Stimulated activated CD8-positive, alpha-beta memory T cell treated with anti-CD3 and anti-CD28 coated beads, Interleukin-15, amount 100 ng/mL, for 4 hours (primary cell): ENCODE measurements around the gene TRIM65.
"Not testable (repeated sequence)": the region's sequence is repeated elsewhere in the genome, so short reads cannot be mapped to it uniquely, and the experiment has no call there.

ENCODE experiments used
- DNase-seq, 2 donors: peaks; one replicate each; pipeline ENCODE4 v3.0.0-alpha.2; 2020; ENCODE audit warnings: low read depth in 2 of 2

Gene TRIM65

DNA sequence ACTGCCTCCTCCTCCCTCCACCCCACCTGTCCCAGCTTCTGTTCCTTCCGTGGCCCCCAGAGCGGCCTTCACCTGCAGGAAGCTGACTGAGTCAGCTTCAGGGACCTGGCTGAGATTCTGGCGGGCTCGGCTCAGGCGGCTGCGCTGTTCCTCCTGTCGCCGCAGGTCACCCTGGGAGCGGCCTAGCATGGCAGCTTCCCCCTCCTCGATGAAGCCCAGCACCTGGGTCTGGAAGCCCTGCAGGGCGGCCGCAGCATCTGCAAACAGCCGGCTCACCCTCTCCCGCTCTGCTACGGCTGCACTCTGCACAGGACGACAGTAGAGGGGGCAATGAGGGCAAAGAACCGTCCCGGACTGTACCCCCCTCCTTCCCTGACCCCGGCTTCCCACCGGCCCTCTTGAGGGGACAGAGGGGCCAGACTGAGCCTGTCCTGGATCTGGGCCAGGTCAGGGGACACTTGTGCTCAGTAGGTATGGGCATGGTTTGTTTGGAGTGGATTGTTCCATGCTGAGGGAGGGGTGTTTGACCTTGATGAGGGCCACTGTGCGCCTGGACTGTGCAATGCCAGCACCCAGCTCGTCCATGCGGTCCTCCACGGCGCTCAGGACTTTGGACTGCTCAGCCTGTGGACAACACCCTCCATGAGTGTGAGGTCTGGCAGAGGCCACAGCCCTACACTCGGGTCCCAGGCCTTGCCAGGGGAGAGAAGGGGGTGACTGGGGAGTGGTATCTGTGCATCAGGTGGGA, 20.4 kb downstream of the TRIM65 start:
- peak; percentile 40 to 65 for DNase-seq

DNA sequence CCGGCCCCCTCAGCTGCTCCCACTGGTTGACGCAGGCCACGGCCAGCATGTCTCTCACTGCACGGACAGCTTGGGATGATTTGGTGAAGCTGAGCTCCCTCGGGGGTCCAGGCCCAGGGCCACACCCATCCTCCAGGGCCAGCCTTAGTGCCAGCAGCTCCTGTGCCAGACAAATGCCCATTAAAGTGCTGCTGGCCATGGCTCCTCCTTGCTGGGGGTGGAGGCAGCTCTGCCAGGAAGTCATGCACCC, 20.9 kb downstream of the TRIM65 start:
- DNase-seq: no peak

DNA sequence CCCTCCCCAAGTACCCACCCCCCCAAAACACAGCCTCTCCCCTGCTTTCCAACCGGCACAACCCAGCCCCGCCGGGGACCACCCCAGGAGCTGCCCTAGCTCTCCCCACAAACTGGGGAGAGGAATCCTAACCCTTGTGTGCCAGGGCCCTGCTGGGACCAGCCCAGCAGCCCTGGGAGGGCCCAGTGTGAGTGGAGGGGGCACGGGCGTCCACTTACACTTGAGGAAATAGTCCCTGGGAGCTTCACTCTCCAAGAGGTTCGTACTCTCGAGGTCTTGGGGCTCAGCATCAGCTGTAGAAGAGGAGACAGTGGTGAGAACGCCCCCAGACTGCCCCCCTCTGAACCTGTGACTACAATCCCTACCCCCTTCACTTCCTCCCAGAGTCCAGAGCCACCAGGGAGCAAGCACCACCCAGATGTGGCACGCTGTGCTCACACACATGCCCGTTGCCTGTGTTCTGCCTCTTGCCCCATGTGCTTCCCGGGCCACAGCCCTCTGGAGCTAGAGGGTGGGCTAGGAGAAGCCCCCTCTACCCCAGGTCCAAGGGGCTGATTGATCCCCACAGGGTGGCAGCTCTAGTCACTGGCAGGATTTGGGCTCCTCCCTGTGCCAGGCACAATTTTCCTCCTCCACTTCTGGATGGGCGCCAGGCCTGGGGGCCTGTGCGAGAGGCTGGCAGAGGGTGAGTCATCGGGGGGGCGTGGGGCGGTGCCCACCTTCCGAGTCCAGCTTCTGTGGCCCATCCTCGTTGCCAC, 21.4 kb downstream of the TRIM65 start:
- DNase-seq: no peak

DNA sequence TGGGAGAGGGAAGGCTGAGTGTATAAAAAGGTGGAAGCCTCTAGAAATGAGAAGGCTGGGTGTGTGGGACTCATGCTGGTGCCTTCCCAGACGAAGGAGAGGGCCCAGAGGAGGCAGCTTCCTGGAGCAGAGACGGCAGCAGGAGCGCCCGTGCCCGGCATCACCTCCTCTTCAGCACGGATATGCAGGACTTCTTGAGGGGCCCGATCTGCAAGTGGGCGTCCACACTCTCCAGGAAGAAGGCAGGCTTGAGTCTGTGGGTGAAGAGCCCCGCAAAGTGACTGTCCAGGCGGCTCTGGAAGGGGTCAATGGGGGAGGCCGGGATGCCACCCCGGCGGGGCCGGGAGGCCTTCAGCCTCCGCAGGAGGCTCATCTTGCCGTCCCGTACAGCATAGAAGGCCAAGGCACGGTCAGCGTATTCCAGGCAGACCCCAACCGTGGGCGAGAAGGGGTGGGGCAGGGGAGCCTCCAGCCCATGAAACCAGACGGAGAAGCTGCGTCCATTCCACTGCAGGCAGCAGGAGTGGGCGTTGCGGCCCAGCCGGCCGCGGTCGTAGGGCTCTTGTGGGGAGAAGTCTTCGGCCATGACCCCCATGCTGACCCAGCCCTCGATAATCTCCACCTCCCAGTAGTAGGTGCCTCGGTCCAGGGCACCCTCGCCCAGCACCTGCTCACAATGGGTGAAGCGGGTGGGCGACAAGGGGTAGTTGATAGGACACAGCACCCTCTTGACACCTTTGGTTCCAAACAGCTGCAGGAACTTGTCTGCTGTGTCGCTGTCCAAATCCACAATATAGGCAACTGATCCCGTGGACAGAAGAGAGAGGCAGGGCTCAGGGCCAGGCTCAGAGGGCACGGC, 22.2 kb downstream of the TRIM65 start:
- DNase-seq: no peak

DNA sequence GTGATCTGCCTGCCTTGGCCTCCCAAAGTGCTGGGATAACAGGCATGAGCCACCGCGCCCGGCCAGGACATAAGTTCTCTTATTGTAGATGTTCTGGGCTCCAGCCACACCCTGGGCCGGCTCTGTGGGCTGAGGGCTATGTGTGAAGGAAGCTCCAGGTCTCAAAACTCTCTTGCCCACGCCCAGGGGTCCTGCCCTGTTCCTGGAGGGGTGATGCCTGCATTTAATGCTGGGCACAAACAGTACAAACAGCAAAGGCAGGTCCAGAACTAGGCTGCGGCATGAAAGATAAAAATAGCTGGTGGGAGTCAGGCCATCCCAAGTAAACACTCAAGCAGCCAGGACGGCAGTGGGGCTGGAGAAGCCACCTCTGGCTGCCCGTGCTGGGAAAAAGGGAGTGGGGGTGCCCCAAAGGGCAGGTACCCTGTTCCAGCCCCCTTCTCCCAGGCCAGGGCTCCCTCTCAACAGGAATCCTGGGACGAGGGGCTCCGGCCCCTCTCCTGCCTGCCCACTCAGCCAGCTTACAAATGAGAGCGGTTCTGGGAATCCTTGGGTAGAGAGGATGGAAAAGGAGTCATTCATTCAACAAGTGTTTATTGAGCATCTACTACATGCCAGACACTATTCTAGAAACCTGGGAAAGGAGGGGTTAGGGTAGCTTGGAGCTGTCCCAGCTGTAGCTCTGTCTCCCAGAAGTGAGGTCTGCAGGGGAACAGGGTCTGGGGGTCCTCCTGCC, 23.0 kb downstream of the TRIM65 start:
- DNase-seq: no peak

DNA sequence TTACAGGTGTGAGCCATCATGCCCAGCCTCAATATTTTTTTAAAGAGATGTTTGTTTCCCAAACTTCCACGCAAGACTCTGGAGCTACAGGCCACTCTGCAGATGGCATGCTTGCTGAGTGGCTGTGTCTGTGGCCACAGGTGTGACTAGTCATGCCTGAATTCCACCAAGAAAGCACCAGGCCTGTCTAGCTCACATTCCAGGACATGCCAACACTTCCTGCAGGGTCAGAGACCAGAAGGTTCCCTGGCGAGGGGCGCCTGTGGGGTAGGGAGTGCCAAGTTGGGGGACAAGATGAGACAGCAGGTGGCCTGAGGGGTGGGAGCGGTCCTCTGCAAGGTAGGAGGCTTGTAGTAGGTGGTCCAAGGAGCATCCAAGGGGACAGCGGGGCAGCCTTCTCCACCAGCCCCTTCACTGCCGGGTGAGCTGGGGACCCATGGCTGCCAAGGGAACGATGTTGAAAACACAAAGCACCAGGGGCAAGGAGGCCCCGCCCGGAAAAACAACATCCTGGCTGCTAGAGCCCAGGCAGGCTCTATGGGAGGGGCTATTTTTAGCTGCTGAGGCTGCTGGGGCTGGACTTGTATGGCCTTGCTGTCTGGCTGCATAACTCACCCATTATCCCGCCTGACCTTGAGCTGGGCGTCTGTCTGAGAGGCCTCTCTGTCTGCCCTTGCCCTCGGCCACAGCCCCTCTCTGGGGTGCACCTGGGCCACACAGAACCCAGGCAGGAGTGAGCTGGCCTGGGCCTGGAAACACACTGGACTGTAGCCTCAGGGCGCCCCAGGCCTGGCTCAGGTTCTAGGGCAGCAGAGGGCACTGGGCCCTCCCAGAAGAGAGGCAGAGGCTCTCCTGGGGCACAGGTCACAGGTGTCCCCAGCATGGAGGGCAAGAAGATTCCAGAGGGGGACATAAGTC, 24.1 kb downstream of the TRIM65 start:
- DNase-seq: no peak

DNA sequence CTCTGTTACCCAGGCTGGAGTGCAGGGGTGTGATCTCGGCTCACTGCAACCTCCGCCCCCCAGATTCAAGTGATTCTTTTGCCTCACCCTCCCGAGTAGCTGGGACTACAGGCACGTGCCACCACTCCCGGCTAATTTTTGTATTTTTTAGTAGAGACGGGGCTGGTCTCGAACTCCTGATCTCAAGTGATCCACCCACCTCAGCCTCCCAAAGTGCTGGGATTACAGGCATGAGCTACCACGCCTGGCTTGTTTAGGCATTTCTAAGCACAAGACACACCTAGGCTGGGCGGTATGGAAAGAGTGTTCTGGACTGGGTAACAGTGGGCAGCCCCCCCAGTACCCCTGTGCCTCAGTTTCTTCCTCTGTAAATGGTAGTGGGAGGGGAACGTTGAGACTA, 26.5 kb downstream of the TRIM65 start:
- DNase-seq: not testable (repeated sequence)

DNA sequence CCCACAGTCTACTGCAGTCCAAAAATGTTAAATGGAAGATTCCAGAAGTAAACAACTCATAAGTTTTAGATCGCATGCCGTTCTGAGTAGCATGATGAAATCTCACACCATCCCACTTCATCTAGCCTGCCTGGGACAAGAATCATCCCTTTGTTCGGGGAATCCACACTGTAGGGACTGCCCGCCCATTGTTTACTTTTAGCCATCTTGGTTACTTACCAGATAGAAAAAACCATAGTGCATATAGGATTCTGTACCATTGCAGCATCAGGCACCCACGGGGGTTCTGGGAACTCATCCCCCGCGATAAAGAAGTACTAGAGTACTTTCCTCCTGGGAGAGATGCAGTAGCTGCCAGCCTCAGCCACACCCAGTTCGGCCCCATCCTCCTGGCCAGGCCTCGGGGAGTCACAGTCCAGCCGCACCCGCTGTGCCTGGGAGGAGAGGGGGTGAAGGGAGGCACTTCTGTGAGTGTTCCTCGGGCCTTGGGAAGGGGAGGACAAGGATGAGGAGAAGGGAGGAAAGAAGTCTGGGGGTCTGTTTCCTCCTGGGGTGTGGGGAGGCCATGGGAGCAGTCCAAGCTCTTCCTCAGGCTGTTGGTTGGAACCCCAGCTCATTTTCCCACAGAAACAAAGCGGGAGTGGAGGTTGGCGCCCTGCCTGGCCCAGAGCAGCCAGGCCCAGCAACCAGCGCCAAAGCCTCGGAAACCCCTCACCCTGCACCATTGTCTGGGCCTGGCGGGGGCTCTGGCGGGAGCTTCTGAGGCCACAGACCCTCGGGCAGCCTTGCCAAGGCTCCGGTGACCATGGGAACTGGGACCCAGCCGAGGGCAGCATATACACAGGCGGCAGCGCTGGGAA, 27.2 kb downstream of the TRIM65 start:
- no peak for DNase-seq

DNA sequence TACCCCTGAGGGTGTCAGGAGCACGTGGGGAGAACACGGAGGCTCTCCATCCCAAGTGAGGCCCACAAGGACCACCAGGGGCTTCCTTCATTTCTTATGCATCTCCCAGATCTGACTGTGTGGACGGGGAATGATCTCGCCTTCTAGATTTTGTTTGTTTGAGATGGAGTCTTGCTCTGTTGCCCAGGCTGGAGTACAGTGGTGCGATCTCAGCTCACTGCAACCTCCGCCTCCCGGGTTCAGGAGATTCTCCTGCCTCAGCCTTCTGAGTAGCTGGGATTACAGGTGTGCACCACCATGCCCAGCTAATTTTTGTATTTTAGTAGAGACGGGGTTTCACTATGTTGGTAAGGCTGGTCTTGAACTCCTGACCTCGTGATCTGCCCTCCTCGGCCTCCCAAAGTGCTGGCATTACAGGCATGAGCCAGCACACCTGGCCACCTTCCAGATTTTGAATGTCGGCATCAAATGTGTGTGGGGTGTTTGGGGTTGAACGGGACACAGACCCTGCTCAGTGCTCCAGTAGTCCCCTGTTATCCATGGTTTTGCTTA, 27.9 kb downstream of the TRIM65 start:
- DNase-seq: not testable (repeated sequence)

DNA sequence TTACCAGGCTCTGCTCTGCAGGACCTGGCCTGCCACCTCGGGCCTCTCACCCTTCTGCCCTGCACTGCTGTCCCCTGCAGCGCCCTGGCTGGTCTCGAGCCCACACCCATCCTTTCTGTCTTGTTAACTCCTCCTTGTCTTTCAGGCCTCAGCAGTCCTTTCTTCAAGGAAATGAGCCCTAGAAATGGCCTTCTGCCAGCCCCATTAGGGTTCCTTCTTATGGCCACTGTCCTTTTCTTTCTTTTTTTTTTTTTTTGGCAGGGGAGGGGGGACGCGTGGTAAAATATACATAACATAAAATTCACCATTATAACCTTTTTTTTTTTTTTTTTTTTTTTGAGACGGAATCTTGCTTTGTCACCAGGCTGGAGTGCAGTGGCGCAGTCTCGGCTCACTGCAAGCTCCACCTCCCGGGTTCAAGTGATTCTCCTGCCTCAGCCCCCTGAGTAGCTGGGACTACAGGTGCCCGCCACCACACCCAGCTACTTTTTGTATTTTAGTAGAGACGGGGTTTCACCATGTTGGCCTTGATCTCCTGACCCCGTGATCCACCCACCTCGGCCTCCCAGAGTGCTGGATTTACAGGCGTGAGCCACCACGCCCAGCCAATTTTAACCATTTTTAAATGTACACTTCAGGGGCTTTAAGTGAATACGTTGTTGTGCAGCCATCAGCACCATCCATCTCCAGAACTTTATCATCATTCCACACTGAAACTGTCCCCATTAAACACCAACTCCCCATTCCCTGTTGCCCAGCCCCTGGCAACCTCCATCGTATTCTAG, 31.2 kb downstream of the TRIM65 start:
- DNase-seq: not testable (repeated sequence)

DNA sequence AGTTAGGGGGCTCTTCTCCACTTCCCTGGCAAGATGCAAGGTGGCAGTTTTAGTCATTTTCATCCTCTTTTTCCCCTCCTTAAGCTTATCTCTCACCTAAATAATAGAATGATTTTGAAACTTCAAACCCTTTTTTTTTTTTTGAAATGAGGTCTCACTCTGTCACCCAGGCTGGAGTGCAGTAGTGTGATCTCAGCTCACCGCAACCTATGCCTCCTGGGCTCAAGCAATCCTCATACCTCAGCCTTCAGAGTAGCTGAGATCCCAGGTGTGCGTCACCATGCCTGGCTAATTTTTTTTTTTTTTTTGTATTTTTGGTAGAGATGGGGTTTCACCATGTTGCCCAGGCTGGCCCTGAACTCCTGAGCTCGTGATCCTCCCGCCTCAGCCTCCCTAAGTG, 31.9 kb downstream of the TRIM65 start:
- not testable (repeated sequence) for DNase-seq

DNA sequence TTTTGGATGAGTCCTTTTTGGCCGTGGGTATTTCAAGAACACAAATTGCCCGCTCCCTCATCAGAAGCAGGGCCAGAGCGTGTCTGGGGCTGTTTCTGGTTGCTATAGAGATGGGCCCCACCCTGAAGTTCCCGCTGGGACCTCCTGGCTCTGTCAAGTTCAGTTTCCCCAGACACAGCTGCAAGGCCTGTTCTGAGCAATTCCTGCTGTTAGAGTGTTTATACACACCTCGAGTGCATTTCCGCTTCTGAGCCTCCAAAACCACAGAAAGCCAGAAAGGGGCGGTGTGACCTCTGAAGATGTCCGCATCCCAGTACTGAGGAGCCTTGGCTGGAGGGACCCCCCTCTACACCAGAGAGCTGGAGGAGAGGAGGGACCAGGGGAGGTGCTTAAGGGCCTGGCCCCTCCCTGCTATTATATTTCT, 32.3 kb downstream of the TRIM65 start:
- no peak for DNase-seq

DNA sequence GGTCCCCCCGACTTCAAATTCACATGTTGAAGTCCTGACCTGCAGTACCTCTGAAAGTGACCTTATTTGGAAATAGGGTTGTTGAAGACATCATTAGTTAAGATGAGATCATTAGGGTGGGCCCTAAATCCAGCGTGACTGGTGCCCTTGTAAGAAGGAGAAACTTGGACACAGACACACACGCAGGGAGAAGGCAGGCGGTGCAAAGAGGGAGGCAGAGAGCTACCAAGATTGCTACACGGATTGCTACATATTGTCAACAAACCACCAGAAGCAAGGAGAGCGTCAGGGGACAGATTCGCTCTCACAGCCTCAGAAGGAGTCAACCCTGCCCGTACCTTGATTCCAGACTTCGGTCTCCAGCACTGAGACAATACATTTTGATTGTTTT, 34.8 kb downstream of the TRIM65 start:
- DNase-seq: no peak

DNA sequence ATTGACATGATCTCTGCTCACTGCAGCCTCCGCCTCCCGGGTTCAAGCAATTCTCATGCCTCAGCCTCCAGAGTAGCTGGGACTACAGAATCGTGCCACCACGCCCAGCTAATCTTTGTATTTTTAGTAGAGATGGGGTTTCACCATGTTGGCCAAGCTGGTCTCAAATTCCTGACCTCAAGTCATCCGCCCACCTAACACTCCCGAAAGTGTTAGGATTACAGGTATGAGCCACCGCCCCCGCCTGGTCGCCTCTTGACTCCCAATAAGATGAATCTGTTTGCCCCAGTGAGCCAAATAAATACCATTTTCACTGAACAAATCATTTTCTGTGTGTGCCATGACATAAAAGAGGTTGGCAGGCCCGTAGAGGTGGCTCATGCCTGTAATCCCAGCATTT, 37.4 kb downstream of the TRIM65 start:
- not testable (repeated sequence) for DNase-seq

DNA sequence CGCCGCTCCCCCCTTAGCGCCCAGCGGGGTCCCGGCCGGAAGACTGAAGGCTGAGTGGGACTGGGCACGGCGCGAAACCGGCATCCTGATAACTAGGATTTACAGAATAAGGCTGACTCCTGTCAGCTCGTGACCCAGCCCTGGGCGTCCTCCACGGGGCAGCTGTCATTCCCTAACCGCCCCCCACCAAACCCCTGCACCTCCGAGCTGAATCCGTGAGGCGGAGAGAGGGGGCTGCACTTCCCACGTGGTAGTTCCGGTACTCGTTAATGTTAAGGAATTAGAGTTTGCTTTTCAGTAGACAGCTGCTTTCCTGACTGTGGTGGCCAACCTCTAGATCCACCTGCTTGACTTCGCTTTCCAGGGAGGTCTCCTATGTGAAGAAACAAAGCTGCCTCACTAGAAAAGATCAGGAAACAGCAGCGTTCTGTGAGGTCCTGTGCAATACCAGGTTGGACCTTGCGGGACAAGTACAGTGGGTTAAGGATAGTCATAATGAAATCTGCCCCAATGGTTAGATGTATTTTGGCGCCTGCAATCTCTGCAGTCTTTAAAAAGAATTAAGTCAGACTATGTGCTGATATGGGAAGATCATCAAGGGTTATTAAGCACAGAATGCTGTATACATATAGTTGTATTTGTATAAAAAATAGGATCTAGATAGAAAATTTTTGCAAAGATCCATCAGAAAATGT, 40.5 kb downstream of the TRIM65 start:
- DNase-seq: no peak

DNA sequence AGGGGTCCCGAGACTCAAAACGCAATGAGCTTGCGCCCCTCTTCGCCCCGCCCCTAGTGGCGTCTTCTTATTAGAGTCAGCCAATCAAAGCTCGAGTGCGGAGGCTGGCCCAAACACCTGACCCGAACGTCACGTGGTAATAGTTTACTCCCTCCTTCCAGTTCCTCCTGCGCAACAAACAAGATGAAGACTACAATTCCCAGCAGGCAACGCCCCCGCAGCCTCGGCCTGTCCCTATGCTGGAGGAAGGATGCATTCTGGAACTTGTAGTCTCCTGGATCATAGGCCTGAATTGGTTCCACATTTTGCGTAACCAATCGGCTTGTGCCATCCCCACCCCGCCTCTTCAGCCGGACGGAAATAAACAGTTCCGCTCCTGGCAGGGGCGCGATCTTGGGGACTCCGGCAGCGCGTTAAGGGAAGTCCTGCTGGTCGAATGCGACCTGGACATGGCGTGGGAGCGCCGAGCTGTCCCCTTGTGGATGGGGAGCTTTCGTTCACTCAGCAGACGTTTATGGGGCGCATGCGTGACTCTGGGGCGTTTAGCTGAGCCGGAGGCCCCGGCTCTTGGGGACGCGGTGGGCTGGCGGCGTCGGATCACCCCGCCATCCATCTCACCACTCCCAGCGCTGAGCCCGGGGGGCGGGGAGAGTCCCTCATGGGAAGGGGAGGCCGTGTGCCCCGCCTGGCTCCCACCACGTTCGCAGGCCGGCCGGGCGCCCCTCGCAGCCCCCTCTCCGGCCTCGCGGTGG, 41.3 kb downstream of the TRIM65 start, which contains the start of gene WBP2:
WBP2 (minus strand) TSS at position 26 of the 752 bp plus-strand sequence. CDS start 38 bp downstream, outside the sequence.
- DNase-seq: peak; percentile 94 to 99

DNA sequence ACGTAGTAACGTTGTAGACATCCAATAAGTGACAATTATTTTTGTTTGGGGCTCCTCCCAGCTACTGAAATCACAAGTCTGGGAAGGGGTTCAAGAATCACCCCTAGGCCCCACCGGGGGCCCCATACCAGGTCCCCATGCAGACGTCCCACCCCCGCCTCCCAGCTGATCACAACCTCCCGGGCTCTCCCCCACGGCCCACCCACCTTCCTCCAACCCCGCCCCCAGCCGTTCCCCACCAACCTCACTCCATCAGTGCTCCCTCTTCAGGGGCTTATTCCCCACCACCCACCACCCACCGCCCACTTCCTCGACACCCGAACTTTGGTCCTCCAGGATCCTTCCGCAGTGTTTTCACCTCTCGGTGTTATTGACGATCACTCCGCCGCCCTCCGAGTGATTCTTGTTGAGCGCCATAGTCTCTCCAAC, 41.9 kb downstream of the TRIM65 start:
- DNase-seq: no peak
